CD4-positive, alpha-beta T cell (primary cell): Measurements from ENCODE around the gene IGFL1. TPM values are rescaled to one million over a fixed set of nuclear protein-coding genes. Genes with fewer than 3 reads are reported as not detected.

ENCODE experiments used
- ATAC-seq: fragments of 200-7000 bp; cut with Tn5 transposase; one replicate; pipeline ENCODE4 v1.10.0; 2022; ENCODE audit warnings: mild to moderate bottlenecking; ENCODE audit not compliant: poor library complexity
- CTCF ChIA-PET: fragments of 350-600 bp; sonication (Branson Sonifier 250); formaldehyde crosslinking; loops from one replicate; lab custom pipeline; 2021; ENCODE audit warnings: antibody characterized with exemption, inconsistent platforms; lab: Charles Lee
- POLR2A ChIA-PET: fragments of 350-600 bp; sonication (Branson Sonifier 250); formaldehyde crosslinking; loops from one replicate; lab custom pipeline; 2021; ENCODE audit warnings: antibody characterized with exemption, inconsistent platforms; lab: Charles Lee
- DNase-seq, 14 experiments: peaks; one replicate each; pipeline ENCODE4 v3.0.0-alpha.2; 2013 to 2020; ENCODE audit warnings: mixed read lengths in 2 of 14
- H3K27ac ChIP-seq, 2 donors: one replicate each; pipeline versions ENCODE4 v1.5.1 to v1.7.0; 2013; ENCODE audit warnings: low read length in 2 of 2, low read depth in 1 of 2, mild to moderate bottlenecking in 1 of 2
- H3K27me3 ChIP-seq, 2 experiments: 1 replicate in 1 of 2; 2 replicates in 1 of 2; pipeline versions ENCODE4 v1.6.1 to v1.7.0; 2013; ENCODE audit warnings: low read length in 2 of 2, control low read depth in 1 of 2, mild to moderate bottlenecking in 1 of 2, moderate library complexity in 1 of 2; ENCODE audit not compliant: insufficient read depth in 2 of 2, control insufficient read depth in 1 of 2
- H3K36me3 ChIP-seq: one replicate; pipeline ENCODE4 v1.6.1; 2013; ENCODE audit warnings: low read length, control low read depth; ENCODE audit not compliant: insufficient read depth
- H3K4me1 ChIP-seq: one replicate; pipeline ENCODE4 v1.6.1; 2013; ENCODE audit warnings: low read length, control low read depth; ENCODE audit not compliant: insufficient read depth
- H3K4me3 ChIP-seq: one replicate; pipeline ENCODE4 v1.5.1; 2013; ENCODE audit warnings: mild to moderate bottlenecking, low read length, moderate library complexity
- H3K9me3 ChIP-seq, 2 experiments: 1 replicate in 1 of 2; 2 replicates in 1 of 2; pipeline versions ENCODE4 v1.6.1 to v1.7.0; 2013; ENCODE audit warnings: low read length in 2 of 2, mild to moderate bottlenecking in 2 of 2, control low read depth in 1 of 2, moderate library complexity in 1 of 2; ENCODE audit not compliant: control insufficient read depth in 1 of 2, insufficient read depth in 1 of 2
- H3K27ac Mint-ChIP-seq: one replicate; pipeline ENCODE4 v1.8.0; 2020; ENCODE audit warnings: mixed read lengths
- H3K27me3 Mint-ChIP-seq: one replicate; pipeline ENCODE4 v1.8.0; 2021; ENCODE audit warnings: mixed read lengths
- H3K36me3 Mint-ChIP-seq: one replicate; pipeline ENCODE4 v1.8.0; 2021; ENCODE audit warnings: low read depth, mixed read lengths
- H3K4me1 Mint-ChIP-seq: one replicate; pipeline ENCODE4 v1.8.0; 2021; ENCODE audit warnings: low read depth, mixed read lengths
- H3K4me3 Mint-ChIP-seq: one replicate; pipeline ENCODE4 v1.8.0; 2020; ENCODE audit warnings: mild to moderate bottlenecking, mixed read lengths
- H3K9me3 Mint-ChIP-seq: one replicate; pipeline ENCODE4 v1.8.0; 2020; ENCODE audit warnings: mixed read lengths
- intact Hi-C, 2 experiments: fragments of 100-400 bp; cut with DNase I in 1 of 2; cut with micrococcal nuclease in 1 of 2; formaldehyde crosslinking; loops; one replicate each; pipeline versions ENCODE4 v1.15.1 to v1.9.0; 2023 to 2025; cut with DNase I, micrococcal nuclease
- total RNA-seq, 174 experiments: library from RNA in 2 of 174; stranded (reverse) in 2 of 174; gene quantifications; one replicate each; pipeline ENCODE4 v1.2.3 and lab custom pipeline; 2021 to 2026
- TF ChIP-seq, protein P1 (sequence below): fragments of 200-600 bp; IDR thresholded peaks from one replicate; pipeline ENCODE4 v1.8.0; 2022; ENCODE audit warnings: antibody characterized with exemption, mild to moderate bottlenecking

The IGFL1 gene
- total RNA-seq, 2 experiments from 2014 or later: not detected

DNA sequence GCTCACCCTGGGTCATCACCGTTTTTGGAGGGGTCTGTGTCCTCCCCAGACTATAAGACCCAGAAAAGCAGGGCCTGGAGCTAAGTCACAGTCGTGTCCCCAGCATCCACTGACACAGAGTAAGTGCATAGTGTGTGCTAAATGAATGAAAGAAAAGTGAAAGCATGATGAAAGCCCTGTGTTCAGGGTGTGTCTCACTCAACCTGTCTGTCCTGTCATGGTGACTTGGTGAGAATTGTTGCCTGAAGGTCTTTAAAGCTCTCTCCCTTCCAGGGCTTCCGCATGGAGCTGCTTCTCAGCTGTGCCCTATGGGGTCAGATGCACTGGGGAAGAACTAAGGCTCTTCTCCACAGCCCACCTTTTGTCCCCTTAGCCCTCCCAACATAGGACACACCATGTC is 20.5 kb upstream of the IGFL1 start:
- Histone ChIP-seq H3K27ac (no peak overlapping the region), H3K4me3 (no peak overlapping the region), H3K36me3 (no peaks in the 10 kb centered on the region), H3K4me1 (no peaks in the 10 kb centered on the region), H3K9me3 (no peaks in the 10 kb centered on the region), H3K27me3 (peaks cover 0 to 4% of the 10 kb centered on the region in 2 experiments)
- no peak for DNase-seq
- intact Hi-C loops: no loop called here
- no peaks in the 10 kb centered on the region for H3K4me1 Mint-ChIP-seq
- no peaks in the 10 kb centered on the region for H3K36me3 Mint-ChIP-seq
- H3K9me3 Mint-ChIP-seq: no peaks in the 10 kb centered on the region
- H3K27me3 Mint-ChIP-seq: peaks cover 46% of the 10 kb centered on the region
- ChIA-PET POLR2A (no interaction called here), CTCF (no interaction called here)
- TF ChIP-seq, protein P1, sequence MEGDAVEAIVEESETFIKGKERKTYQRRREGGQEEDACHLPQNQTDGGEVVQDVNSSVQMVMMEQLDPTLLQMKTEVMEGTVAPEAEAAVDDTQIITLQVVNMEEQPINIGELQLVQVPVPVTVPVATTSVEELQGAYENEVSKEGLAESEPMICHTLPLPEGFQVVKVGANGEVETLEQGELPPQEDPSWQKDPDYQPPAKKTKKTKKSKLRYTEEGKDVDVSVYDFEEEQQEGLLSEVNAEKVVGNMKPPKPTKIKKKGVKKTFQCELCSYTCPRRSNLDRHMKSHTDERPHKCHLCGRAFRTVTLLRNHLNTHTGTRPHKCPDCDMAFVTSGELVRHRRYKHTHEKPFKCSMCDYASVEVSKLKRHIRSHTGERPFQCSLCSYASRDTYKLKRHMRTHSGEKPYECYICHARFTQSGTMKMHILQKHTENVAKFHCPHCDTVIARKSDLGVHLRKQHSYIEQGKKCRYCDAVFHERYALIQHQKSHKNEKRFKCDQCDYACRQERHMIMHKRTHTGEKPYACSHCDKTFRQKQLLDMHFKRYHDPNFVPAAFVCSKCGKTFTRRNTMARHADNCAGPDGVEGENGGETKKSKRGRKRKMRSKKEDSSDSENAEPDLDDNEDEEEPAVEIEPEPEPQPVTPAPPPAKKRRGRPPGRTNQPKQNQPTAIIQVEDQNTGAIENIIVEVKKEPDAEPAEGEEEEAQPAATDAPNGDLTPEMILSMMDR: no peak
- H3K4me3 Mint-ChIP-seq: no peak overlapping the region
- no peak for ATAC-seq
- no peak overlapping the region for H3K27ac Mint-ChIP-seq

DNA sequence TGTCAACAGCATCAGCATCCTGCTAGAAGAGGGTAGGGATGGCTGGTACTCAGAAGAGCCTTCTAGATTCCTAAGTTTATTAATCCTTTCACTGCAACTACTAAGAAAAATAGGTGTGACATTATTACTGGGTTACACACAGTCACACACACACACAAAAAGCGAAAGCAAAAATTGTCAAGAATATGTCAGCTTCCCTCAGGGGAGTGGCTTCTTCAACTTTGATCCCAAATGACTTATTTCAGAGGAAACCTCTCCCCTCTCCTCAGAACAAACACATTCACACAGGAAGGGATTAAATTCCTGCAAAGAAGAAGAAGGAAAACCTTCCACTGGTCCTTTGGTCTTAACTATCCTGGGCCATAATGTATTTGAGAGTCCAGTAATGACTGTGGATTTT is 20.1 kb upstream of the IGFL1 start:
- Mint-ChIP-seq H3K36me3 (no peaks in the 10 kb centered on the region), H3K27ac (no peak overlapping the region), H3K27me3 (peaks cover 50% of the 10 kb centered on the region), H3K9me3 (no peaks in the 10 kb centered on the region), H3K4me1 (no peaks in the 10 kb centered on the region), H3K4me3 (no peak overlapping the region)
- Histone ChIP-seq H3K9me3 (no peaks in the 10 kb centered on the region), H3K4me3 (no peak overlapping the region), H3K36me3 (no peaks in the 10 kb centered on the region), H3K27me3 (peaks cover 0 to 4% of the 10 kb centered on the region in 2 experiments), H3K27ac (no peak overlapping the region), H3K4me1 (no peaks in the 10 kb centered on the region)
- ATAC-seq (no peak), DNase-seq (no peak)
- POLR2A ChIA-PET: no interaction called here
- intact Hi-C loops: no loop called here
- CTCF ChIA-PET: no interaction called here
- TF ChIP-seq, protein P1: no peak

DNA sequence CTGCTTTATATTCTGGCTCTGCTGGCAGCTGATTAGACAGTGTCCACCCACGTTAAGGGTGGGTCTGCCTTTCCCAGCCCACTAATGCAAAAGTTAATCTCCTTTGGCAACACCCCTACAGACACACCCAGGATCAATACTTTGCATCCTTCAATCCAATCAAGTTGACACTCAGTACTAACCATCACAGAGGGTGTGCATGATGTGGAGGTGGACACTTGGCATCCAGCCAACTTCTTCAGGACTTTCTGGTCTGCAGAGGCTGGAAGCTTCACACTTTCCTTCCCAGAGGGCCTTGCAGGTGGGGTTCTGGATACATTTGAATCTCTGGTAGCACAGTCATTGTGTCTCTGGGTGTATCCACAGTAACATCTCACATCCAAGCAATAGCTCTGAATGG is 18.9 kb upstream of the IGFL1 start:
- Mint-ChIP-seq H3K4me3 (no peak overlapping the region), H3K4me1 (no peaks in the 10 kb centered on the region), H3K27me3 (peaks cover 53% of the 10 kb centered on the region), H3K9me3 (no peaks in the 10 kb centered on the region), H3K27ac (no peak overlapping the region), H3K36me3 (no peaks in the 10 kb centered on the region)
- Histone ChIP-seq H3K4me3 (no peak overlapping the region), H3K9me3 (no peaks in the 10 kb centered on the region), H3K27me3 (peaks cover 0 to 2% of the 10 kb centered on the region in 2 experiments), H3K27ac (no peak overlapping the region), H3K4me1 (no peaks in the 10 kb centered on the region), H3K36me3 (no peaks in the 10 kb centered on the region)
- ATAC-seq: no peak
- no peak for DNase-seq
- POLR2A ChIA-PET: no interaction called here
- CTCF ChIA-PET: no interaction called here
- intact Hi-C loops: no loop called here
- TF ChIP-seq, protein P1: no peak
